Astrocyte of the cerebellum (primary cell): Measurements from ENCODE around the gene RSF1.
A peak's percentile ranks its signal among the peaks of the same experiment; 100 is the strongest.
"Not testable (repeated sequence)": the region's sequence is repeated elsewhere in the genome, so short reads cannot be mapped to it uniquely, and the experiment has no call there.

ENCODE experiments used
- DNase-seq: peaks from one replicate; pipeline ENCODE4 v3.0.0-alpha.2; 2011; ENCODE audit warnings: low read depth
- H3K4me3 ChIP-seq: 2 replicates; pipeline ENCODE4 v1.5.1; 2011; ENCODE audit warnings: mild to moderate bottlenecking, low read depth, low read length, moderate library complexity
- in situ Hi-C: cut with HindIII; loops from 2 replicates; pipeline ENCODE4 v1.10.0; 2017; ENCODE audit warnings: low sequenced_read_pairs
- TF ChIP-seq, protein P1 (sequence below): IDR thresholded peaks from 2 replicates; pipeline ENCODE4 v1.5.1; 2012; ENCODE audit warnings: low read length, low read depth, moderate library complexity, mild to moderate bottlenecking; ENCODE audit errors: missing control alignments

Gene RSF1

DNA sequence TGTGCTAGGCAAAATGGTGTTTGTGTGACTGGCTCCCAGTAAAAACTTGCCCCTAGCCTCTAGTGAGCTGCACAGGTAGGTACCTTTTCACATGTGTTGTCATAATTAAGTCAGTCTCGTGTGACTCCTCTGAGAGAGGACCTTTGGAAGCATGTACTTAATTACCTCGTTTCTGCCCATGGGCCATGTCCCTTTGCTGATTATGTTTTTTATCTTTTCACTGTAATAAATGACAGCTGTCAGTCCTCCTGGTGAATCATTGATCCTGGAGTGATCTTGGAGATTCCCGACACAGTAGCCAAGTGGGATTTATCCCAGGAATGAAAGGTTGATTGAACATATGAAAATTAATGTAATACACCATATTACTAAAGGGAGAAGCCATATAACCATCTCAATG, 170.4 kb downstream of the RSF1 start:
- TF ChIP-seq, protein P1, sequence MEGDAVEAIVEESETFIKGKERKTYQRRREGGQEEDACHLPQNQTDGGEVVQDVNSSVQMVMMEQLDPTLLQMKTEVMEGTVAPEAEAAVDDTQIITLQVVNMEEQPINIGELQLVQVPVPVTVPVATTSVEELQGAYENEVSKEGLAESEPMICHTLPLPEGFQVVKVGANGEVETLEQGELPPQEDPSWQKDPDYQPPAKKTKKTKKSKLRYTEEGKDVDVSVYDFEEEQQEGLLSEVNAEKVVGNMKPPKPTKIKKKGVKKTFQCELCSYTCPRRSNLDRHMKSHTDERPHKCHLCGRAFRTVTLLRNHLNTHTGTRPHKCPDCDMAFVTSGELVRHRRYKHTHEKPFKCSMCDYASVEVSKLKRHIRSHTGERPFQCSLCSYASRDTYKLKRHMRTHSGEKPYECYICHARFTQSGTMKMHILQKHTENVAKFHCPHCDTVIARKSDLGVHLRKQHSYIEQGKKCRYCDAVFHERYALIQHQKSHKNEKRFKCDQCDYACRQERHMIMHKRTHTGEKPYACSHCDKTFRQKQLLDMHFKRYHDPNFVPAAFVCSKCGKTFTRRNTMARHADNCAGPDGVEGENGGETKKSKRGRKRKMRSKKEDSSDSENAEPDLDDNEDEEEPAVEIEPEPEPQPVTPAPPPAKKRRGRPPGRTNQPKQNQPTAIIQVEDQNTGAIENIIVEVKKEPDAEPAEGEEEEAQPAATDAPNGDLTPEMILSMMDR, result no peak
- in situ Hi-C loops, result no loop called here
- no peak for DNase-seq
- H3K4me3 ChIP-seq, result no peak overlapping the region

DNA sequence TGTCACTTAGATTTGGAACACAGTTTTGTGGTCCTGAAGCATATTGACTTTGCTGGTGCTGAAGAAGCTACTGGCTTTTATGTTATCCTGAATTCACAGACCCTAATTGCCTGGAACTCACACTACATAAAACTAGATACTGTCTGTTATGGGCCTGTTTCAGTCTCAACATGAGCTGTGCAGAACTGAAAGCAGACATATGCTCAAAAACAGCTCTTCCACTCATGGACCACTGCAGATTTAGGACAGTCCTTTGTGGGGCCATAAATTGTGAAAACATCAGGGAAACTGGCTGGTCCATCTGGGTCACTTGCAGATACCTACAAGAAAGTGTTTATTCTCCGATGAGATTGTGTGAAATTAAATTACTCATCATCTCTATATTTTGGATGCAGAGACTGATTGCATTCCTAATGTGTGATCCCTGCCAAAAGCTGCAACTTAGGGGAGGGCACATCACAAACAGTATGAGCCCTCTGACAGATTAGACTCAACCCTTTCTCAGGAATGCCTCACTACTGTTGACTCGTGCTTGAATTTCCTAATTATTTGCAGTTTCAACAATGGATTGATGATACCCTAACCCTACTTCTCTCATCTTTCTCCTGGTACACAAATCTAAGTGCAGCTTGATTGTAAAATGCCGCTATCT, 172.7 kb downstream of the RSF1 start:
- H3K4me3 ChIP-seq, result no peak overlapping the region
- in situ Hi-C loops, result no loop called here
- TF ChIP-seq, protein P1, result no peak
- DNase-seq, result no peak

DNA sequence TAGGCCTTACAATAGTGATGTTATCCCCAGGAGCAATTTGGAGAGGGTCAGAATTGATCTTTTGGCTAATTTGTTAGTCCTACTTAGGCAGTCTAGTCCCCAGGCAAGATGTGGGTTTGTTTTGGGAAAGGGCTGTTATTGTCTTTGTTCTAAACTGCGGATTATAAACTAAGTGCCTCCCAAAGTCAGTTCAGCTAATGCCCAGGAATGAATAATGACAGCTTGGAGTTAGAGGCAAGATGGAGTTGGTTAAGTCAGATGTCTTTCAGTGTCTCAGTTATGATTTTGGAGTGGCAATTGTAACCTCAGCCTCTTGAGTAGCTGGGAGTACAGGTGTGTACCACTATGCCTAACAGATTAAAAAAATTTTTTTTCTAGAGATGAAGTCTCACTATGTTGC, 175.6 kb downstream of the RSF1 start:
- in situ Hi-C loops, result no loop called here
- TF ChIP-seq, protein P1, result no peak
- H3K4me3 ChIP-seq, result no peak overlapping the region
- DNase-seq, result no peak

DNA sequence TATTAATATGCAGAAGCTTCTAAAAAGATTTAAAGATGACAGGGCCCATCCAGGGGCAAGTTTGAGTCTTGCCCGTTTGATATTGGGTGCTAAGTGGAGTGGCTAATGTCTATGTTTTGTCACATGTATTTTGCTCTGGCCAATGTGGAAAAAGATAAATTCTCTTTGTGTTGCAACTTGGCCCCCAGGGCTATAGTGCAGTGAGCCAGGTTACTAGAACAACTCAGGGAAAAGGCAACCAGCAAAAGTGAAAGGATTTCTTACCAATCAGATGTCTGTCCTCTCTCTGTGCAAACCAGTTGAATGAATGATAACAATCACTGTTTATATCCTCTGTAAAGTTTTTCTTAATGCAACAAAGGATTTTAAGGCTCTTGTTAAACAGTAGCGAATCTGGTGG, 178.3 kb downstream of the RSF1 start:
- TF ChIP-seq, protein P1, result no peak
- in situ Hi-C loops, result no loop called here

DNA sequence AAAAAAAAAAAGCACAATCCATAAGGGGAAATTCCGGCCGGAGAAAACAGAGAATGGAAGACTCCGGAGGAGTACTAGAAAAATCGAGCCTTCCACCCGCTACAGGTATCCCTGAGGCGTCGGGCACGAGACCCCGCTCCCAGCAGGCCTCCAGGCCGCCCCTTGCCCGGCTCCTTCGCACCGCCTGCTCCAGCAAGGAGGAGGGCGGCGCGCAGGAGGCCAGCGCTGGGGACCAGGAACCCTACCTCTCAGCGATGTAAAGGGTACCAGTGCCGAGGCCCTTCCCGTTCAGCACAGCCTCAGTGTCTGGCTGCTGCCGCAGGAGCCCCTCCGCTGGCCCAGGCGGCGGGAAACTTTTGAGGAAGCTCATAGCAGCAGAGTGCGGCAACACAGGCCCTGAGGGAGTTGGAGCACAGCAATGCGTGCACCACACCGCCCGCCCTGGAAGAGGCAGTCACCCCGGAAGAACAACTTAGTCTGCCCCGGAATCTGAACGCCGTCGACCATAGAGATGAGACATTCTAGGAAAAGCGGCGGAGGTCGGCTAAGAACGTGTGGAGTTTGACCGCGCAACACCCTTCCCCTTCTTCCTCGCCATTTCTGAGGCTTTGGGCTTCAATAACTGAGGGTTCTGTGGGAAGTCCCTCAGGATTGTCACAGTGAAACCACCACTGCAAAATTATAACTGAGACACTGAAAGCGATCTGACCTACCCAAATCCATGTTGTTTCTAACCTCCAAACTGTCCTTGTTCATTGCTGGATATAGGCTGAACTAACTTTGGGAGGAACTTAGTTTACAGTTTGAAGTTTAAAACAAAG, 183.0 kb downstream of the RSF1 start, which contains the start of gene CLNS1A:
Gene CLNS1A, minus strand, starts transcription at position 450 of the 821 bp plus-strand sequence. Its CDS starts 80 bp downstream, at position 370.
- peak; percentile 65 for DNase-seq
- TF ChIP-seq, protein P1, result no peak
- in situ Hi-C loops, result no loop called here
- H3K4me3 ChIP-seq, result peak within 1 kb of the TSS; percentile 96

More for the DNA sequence above, 178.3 kb downstream of the RSF1 start:
- H3K4me3 ChIP-seq, result no peak overlapping the region
- no peak for DNase-seq

DNA sequence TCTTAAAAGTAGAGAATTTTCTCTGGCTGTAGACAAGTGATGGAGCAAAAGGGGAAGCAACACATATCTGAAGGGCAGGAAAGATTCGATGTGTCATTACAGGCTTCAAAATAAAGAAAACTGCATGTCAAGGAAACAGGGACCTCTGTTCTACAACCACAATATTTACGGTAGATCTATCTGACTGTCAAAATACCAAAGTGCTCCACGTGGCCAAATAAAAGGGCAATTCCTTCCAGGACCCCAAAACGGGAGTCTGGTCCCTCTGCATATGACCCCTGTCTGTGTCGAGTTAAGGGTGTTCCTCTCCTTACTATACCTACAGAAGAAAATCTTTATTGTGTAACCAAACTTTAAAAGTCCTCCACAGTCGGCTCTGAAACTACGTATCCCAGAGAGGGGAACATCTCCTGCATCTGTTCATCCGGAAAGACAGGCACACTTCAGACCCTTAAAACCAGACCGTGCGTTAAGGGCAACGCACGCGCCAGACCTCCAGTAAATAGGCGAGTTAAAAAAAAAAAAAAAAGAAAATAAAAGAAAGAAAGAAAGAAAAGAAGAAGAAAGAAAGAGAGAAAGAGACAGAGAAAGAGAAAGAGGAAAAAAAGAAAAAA, 183.7 kb downstream of the RSF1 start:
- no peak for DNase-seq
- in situ Hi-C loops, result no loop called here
- TF ChIP-seq, protein P1, result no peak
- H3K4me3 ChIP-seq, result peak overlapping the region; percentile 96

DNA sequence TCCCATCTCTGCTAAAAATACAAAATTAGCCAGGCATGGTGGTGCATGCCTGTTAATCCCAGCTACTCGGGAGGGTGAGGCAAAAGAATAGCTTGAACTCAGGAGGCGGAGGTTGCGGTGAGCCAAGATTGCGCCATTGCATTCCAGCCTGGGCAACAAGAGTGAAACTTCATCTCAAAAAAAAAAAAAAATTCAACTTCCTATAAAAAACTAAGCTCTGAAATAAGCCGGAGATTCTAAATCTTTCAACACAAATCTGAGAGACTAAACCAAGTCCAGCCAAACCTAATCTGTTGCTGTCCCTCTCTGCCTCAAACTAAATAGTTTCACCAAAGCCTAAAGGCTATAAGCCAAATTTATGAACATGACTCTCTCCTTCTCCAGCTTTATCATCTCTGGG, 186.6 kb downstream of the RSF1 start:
- in situ Hi-C loops, result not testable (repeated sequence)

More for the DNA sequence above, 186.6 kb downstream of the RSF1 start:
- not testable (repeated sequence) for H3K4me3 ChIP-seq, DNase-seq
